Ishikawa (cell line): ENCODE measurements around the gene SLC5A10.

Experiments used
- CEBPB ChIP-seq: IDR thresholded peaks from 2 replicates; pipeline ENCODE4 v1.6.1; 2012
- EP300 ChIP-seq: IDR thresholded peaks from 2 replicates; pipeline ENCODE4 v1.6.1; 2012; ENCODE audit warnings: borderline replicate concordance
- FOXM1 ChIP-seq: IDR thresholded peaks from 2 replicates; pipeline ENCODE4 v1.6.1; 2012; ENCODE audit warnings: low read depth, borderline replicate concordance
- NFIC ChIP-seq: IDR thresholded peaks from 2 replicates; pipeline ENCODE4 v1.6.1; 2012
- TAF1 ChIP-seq: IDR thresholded peaks from 2 replicates; pipeline ENCODE4 v1.6.1; 2012; ENCODE audit warnings: low read depth, mild to moderate bottlenecking
- YY1 ChIP-seq: IDR thresholded peaks from 2 replicates; pipeline ENCODE4 v1.6.1; 2012; ENCODE audit warnings: low read depth

DNA sequence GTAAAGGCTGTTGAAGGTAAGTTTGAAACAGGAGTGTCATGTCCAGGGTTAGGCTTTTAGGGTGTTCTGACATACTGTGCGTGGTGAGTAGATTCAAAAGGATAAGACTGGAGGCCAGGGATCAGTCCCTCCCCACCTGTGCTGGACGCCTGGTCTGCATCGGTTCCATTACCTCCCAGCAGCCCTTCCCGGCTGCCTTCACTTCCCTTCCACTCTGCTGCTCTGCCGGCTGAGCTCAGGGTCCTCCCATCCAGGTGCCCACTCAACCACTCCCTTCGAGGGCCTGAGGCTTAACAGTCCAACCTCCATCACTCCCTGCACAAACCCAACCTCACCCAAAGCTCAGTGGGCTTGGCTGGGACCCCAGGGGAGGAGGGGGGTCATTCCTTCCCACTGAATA is 4.1 kb upstream of the SLC5A10 start:
- TF ChIP-seq YY1 (no peak), EP300 (no peak), NFIC (no peak), FOXM1 (no peak), TAF1 (no peak), CEBPB (no peak)
